RKO (cell line): ENCODE measurements around the gene CCDC150.
A peak's percentile ranks its signal among the peaks of the same experiment; 100 is the strongest.
"Not testable (repeated sequence)": the region's sequence is repeated elsewhere in the genome, so short reads cannot be mapped to it uniquely, and the experiment has no call there.

Experiments used
- DNase-seq: peaks from one replicate; pipeline ENCODE4 v3.0.0-alpha.2; 2016; ENCODE audit warnings: low spot score

Gene CCDC150

GRCh38 chr2:196635156-196635555 lies 4.4 kb upstream of the CCDC150 start:
- no peak for DNase-seq

GRCh38 chr2:196638765-196639164 lies 750 bp upstream of the CCDC150 start:
- DNase-seq = no peak

- DNase-seq = no peak
These were observed 575 bp downstream of the CCDC150 start for GRCh38 chr2:196640031-196640548.

GRCh38 chr2:196649202-196649601 lies 9.7 kb downstream of the CCDC150 start:
- DNase-seq = no peak

- DNase-seq = no peak
These were observed 12.0 kb downstream of the CCDC150 start for GRCh38 chr2:196651387-196652094.

GRCh38 chr2:196652869-196653268 lies 13.4 kb downstream of the CCDC150 start:
- no peak for DNase-seq

- no peak for DNase-seq
These were observed 14.3 kb downstream of the CCDC150 start for GRCh38 chr2:196653843-196654242.

- DNase-seq = no peak
These were observed 16.2 kb downstream of the CCDC150 start for GRCh38 chr2:196655761-196656160.

GRCh38 chr2:196657333-196657732 lies 17.8 kb downstream of the CCDC150 start:
- DNase-seq = no peak

- DNase-seq = no peak
These were observed 20.3 kb downstream of the CCDC150 start for GRCh38 chr2:196659844-196660243.

GRCh38 chr2:196660244-196660643 lies 20.7 kb downstream of the CCDC150 start:
- DNase-seq = no peak

GRCh38 chr2:196670342-196670741 lies 30.8 kb downstream of the CCDC150 start:
- no peak for DNase-seq

GRCh38 chr2:196675963-196676362 lies 36.4 kb downstream of the CCDC150 start:
- DNase-seq = no peak

GRCh38 chr2:196677404-196677803 lies 37.9 kb downstream of the CCDC150 start:
- peak; percentile 42 for DNase-seq

- DNase-seq = no peak
These were observed 39.9 kb downstream of the CCDC150 start for GRCh38 chr2:196679368-196679767.

- no peak for DNase-seq
These were observed 42.0 kb downstream of the CCDC150 start for GRCh38 chr2:196681510-196681909.

- no peak for DNase-seq
These were observed 46.3 kb downstream of the CCDC150 start for GRCh38 chr2:196685792-196686191.

- DNase-seq = not testable (repeated sequence)
These were observed 47.2 kb downstream of the CCDC150 start for GRCh38 chr2:196686737-196687136.

- peak; percentile 23 for DNase-seq
These were observed 57.0 kb downstream of the CCDC150 start for GRCh38 chr2:196696423-196697079.

- DNase-seq = no peak
These were observed 58.3 kb downstream of the CCDC150 start for GRCh38 chr2:196697825-196698224.

GRCh38 chr2:196702641-196703040 lies 63.1 kb downstream of the CCDC150 start:
- no peak for DNase-seq

- DNase-seq = no peak
These were observed 64.2 kb downstream of the CCDC150 start for GRCh38 chr2:196703695-196704094.

GRCh38 chr2:196710056-196710455 lies 70.5 kb downstream of the CCDC150 start:
- not testable (repeated sequence) for DNase-seq

GRCh38 chr2:196711625-196712024 lies 72.1 kb downstream of the CCDC150 start:
- no peak for DNase-seq
